Measurements from ENCODE around the gene REPIN1.

The REPIN1 gene

DNA sequence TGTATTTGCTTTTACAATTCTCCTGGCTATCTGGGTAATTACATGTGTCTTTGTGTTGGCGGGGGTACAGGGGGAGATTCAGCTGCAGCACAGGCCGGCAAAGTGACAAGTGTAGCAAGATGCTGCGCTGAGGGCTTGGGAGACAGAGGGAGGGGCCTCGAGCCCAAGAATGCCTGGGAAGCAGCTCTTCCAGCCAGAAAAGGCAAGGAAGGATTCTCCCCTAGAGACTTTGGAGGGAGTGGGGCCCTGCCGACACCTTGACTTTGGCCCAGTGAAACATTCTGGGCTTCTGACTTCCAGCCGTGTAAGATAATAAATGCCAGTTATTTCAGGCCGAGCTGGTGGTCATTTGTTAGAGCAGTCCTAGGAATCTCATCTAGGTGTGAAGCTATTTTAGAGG, 7.2 kb upstream of the REPIN1 start:
- no peak for DNase-seq

DNA sequence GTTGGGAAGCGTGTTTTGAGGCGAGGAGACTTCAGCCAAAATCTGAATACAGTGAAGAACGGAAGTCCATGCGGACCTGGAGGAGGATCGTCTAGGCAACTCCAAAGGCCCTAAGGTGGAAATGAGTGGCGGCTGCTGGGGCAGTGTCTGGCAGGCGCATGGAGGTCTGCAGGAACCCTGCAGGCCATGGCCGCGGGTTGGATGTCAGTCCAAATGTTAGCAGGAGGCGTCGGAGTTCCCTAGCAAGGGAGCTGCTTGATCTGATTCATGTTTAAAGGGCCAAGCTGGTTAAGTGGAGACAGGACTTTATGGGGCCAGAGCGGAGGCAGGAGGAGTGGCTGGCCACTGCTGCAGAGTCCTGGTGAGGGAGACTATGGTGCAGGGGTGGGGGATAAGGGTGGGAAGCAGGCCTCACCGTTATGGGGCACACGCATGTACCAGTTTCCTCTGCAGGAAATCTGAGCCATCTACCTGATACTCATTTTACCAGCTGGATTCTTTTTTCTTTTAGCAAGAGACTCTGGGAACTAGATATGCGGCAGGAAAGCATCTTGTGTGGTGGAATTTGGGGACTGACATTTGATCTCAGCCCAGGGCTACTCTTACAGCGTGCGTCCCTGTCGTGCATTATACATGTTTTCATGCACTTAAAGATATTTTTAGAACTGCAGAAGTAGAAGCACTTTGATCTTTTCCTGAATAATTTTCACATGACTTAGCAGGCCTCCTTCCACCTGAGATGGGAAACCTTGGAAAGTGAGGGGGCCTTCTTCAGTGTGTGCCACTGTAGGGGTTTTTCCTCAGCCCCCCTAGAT, 6.6 kb upstream of the REPIN1 start:
- DNase-seq, result no peak

- DNase-seq, result no peak
Measured at GRCh38 chr7:150363370-150363769, 5.3 kb upstream of the REPIN1 start.

DNA sequence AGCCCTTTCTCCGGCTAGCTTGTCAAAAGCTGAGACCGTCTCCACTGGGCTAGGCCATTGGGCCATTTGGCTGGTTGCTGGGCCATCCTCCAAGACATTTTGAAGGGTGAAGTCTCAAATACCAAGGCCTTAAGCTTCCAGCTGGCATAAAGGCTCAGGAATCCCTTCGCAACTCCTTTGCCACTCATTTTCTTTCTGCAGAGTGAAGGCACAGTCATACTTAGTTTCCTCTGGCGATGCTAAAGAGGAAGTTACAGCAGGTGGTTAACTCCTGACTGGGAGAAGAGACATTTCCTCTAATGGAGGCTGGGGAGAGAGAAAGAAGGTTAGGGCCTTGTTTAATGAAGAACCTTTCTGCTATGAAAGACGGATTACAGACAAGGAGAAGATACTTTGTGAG, 4.8 kb upstream of the REPIN1 start:
- no peak for DNase-seq

GRCh38 chr7:150365194-150365593, 3.4 kb upstream of the REPIN1 start:
- DNase-seq, result no peak

DNA sequence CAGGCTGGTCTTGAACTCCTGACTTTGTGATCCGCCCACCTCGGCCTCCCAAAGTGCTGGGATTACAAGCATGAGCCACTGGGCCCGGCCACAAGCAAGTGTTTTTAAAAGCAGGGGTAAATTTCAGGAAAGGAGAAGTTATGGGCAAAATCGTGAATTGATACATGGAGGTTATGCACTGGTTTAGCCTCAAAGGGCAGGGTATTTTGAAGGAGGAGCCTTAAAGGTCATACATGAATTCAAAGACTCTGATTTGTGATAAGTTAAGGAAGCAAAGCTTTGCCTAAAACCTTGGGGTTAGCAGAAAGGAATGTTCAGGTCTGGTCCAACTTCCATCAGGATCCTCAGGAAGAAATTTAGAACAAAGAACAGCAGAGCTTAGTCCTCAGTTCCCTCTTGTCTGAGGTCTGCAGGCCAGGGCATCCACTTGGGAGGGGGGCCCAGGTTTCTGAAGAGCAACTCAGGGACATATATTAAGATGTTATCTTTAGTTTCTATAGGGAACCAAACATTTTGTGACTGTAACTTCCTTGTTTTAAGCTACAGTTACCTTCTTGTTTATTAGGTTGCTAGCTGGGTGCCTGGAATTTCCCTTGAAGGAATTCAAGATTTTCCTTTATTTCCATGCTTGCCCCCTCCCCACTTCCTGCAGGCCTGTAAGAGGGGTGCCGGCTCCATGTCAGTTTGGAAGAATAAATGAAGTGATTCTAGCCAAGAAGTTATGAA, 2.8 kb upstream of the REPIN1 start:
- no peak for DNase-seq

DNA sequence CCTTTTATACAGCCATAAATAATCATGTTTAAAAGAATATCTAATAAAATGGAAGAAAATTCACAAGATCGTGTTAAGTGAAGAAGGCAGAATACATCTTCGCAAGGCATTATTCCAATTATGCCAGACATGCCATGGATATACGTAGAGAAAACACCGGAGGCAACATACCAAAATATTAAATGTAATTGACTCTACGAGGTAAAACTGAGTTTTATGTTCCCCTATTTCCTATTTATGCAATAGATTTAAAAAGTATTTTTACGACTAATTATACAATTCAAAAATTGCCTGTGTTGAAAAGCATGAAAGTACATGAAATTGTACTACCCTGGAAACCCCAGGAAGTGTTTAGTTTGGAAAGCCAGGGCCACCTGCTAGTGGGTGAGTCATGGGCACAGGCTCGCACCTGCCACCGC, 936 bp upstream of the REPIN1 start:
- DNase-seq, result peak; percentile 85

GRCh38 chr7:150368884-150369747, 494 bp downstream of the REPIN1 start:
- no peak for DNase-seq

- DNase-seq, result no peak
Measured at GRCh38 chr7:150369748-150370501, 1.3 kb downstream of the REPIN1 start.

GRCh38 chr7:150370612-150371071, 2.0 kb downstream of the REPIN1 start:
- DNase-seq, result no peak

DNA sequence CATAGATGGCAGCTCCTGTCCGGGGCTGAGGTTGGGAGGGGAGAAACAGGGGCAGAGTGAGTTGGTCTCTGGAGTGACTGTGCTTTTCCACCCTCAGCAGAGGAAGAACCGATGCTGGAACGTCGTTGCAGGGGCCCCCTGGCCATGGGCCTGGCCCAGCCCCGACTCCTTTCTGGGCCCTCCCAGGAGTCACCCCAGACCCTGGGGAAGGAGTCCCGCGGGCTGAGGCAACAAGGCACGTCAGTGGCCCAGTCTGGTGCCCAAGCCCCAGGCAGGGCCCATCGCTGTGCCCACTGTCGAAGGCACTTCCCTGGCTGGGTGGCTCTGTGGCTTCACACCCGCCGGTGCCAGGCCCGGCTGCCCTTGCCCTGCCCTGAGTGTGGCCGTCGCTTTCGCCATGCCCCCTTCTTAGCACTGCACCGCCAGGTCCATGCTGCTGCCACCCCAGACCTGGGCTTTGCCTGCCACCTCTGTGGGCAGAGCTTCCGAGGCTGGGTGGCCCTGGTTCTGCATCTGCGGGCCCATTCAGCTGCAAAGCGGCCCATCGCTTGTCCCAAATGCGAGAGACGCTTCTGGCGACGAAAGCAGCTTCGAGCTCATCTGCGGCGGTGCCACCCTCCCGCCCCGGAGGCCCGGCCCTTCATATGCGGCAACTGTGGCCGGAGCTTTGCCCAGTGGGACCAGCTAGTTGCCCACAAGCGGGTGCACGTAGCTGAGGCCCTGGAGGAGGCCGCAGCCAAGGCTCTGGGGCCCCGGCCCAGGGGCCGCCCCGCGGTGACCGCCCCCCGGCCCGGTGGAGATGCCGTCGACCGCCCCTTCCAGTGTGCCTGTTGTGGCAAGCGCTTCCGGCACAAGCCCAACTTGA, 2.7 kb downstream of the REPIN1 start:
- DNase-seq, result no peak

GRCh38 chr7:150371996-150372270, 3.3 kb downstream of the REPIN1 start:
- no peak for DNase-seq

DNA sequence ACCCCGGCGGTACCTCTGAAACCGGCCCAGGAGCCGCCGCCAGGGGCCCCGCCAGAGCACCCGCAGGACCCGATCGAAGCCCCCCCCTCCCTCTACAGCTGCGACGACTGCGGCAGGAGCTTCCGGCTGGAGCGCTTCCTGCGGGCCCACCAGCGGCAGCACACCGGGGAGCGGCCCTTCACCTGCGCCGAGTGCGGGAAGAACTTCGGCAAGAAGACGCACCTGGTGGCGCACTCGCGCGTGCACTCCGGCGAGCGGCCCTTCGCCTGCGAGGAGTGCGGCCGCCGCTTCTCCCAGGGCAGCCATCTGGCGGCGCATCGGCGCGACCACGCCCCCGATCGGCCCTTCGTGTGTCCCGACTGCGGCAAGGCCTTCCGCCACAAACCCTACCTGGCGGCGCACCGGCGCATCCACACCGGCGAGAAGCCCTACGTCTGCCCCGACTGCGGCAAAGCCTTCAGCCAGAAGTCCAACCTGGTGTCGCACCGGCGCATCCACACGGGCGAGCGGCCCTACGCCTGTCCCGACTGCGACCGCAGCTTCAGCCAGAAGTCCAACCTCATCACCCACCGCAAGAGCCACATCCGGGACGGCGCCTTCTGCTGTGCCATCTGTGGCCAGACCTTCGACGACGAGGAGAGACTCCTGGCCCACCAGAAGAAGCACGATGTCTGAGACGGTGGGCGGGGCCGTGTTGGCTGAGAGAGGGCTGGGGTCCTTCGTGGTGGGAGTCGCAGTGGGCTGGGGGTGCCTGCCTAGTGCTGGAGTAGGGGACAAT, 3.8 kb downstream of the REPIN1 start:
- no peak for DNase-seq

GRCh38 chr7:150373049-150373801, 4.6 kb downstream of the REPIN1 start:
- no peak for DNase-seq

DNA sequence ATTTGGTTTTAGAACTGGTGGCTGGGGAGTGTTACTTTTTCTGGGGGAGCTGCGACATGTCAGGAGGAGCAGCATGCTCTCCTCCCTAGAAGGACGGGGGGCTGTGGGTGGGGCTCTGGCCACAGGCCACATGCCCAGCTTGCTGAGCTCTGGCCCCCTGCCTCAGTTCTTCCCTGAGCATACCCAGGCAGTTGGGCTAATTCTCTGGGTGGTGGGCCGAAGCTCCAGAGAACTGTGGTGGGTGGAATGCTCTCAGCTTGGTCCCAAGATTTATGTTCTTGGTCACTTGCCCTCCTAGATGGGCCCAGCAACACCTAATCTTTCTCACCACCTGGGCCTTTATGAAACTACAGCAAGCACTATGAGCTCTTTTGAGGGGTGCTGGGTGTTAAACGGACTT, 5.4 kb downstream of the REPIN1 start:
- DNase-seq, result no peak

- DNase-seq, result no peak
Measured at GRCh38 chr7:150374472-150374871, 5.8 kb downstream of the REPIN1 start.

DNA sequence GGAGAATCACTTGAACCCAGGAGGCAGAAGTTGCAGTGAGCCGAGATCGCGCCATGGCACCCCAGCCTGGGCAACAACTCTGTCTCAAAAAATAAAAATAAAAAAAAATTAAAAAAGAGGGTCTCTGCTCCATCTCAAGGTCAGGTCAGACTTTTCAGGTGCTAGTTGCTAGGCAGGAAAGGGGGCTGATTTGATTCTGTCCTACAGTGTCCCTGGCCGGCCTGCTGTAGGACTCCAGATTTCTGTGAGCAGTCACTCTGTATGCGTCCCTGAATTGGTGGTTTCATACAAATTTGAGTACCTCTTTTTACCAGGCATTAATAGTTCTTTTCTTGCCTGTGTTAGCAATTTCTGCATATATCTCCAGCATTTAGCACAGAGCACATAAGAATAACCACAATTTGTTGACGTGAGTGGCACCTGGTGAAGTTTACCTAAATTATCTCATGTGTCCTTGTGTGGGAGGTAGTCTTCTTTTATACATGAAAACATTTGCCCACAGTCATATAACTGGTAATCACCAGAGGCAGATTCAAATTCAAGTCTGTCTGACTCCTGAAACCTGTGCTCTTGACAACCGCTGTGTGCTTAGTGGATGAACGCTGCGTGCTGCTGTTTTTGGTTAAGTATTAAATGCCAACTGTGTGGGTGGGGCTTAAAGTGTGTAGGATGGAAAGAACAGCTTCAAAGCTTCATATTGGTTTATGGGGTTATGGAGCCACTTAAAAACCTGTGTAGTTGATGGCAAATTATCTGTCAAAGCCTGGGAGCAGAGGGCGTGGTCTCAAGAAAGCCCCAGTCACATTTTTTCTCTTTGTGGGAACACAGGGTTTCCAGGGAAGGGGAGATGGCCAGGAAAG, 7.3 kb downstream of the REPIN1 start:
- DNase-seq, result no peak

- no peak for DNase-seq
Measured at GRCh38 chr7:150376560-150376959, 7.9 kb downstream of the REPIN1 start.

DNA sequence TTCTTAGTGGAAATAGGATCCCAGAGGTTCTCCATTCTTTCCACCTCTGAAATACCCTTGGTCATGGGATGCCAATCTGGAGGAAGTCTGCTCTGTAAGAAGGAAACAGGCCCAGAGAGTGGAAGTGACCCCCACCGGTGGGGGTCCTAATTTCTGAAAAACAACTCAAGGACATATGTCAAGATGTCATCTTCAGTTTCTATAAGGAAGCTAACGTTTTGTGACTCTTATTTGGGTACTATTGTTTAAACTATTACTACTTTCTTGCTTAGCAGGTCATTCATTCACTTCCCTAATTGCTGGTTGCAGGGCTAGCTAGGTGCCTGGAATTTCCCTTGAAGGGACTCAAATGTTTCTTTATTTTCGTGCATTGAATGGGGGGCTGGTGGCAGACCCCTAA, 8.6 kb downstream of the REPIN1 start:
- no peak for DNase-seq
